ENCODE measurements around the gene TMEM250.

TMEM250 gene

GRCh38 chr9:136133191-136133958 lies 14.7 kb upstream of the TMEM250 start:
- DNase-seq (ENCODE audit: low read depth, low spot score) = no peak

GRCh38 chr9:136132512-136133050 lies 13.9 kb upstream of the TMEM250 start:
- DNase-seq (ENCODE audit: low read depth, low spot score) = no peak

DNA sequence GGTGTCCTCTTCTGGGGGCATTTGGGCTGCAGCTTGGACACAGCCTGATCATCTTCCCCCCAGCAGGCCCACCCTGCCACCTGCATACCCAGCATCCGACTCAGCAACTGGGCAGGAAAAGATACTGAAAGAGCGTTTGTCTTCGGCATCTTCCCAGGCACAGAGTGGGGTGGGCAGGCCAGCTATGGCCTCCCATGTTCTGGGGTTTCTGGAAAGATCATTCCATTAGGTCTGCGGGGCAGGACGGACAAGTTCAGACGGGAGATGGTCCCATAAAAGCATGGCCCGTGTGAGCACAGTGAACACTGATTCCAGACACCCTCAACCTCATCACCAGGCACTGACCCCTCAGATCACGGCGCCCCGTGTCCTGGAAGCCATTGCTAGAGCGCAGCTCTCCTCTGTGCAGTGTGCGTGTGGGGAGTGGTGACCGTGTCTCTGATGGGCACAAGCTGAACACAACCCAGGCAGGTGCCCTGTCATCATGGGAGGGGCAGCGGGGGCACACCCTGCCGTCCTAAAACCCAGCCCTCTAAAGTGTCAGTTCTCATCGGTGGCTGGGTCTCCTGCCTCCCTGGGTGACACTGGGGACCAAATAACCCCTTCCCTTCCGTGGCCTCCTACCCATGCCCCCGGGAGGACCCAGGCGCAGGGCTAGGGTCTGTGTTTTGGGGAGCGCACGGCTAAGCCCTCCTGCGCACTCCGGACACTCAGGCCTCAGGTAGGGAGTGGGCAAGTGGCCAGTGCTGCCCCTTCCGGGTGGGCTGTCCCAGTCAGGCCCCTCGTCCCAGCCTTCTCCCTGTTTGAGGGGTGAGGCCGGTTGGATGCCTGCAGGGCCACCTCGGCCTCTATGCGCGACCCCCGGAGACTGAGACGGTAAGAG lies 13.2 kb upstream of the TMEM250 start:
- DNase-seq (ENCODE audit: low read depth, low spot score) = no peak

DNA sequence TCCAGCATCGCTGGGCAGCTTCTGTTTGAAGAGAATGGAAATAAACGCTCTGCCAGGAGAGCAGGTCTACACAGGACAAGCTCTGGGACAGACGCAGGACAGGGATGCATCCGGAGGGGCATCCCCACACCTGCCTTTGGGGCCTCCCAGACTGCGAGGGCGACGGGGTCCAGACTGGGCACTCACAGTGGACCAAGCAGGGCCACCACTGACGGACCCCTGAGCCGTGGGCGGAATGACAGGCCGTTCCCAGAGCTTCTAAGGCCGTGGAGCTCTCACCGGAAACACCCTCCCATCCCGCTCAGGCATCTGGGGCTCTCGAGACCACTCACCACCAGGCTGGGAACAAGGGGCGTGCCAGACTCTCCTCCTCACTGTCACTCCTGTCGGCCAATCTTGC lies 10.5 kb upstream of the TMEM250 start:
- DNase-seq (ENCODE audit: low read depth, low spot score) = no peak

GRCh38 chr9:136128436-136128835 lies 9.8 kb upstream of the TMEM250 start:
- DNase-seq (ENCODE audit: low read depth, low spot score) = no peak

- DNase-seq (ENCODE audit: low read depth, low spot score) = no peak
Observed at GRCh38 chr9:136127313-136127712, 8.6 kb upstream of the TMEM250 start.

- no peak for DNase-seq (ENCODE audit: low read depth, low spot score)
Observed at GRCh38 chr9:136124976-136125692, 6.5 kb upstream of the TMEM250 start.

DNA sequence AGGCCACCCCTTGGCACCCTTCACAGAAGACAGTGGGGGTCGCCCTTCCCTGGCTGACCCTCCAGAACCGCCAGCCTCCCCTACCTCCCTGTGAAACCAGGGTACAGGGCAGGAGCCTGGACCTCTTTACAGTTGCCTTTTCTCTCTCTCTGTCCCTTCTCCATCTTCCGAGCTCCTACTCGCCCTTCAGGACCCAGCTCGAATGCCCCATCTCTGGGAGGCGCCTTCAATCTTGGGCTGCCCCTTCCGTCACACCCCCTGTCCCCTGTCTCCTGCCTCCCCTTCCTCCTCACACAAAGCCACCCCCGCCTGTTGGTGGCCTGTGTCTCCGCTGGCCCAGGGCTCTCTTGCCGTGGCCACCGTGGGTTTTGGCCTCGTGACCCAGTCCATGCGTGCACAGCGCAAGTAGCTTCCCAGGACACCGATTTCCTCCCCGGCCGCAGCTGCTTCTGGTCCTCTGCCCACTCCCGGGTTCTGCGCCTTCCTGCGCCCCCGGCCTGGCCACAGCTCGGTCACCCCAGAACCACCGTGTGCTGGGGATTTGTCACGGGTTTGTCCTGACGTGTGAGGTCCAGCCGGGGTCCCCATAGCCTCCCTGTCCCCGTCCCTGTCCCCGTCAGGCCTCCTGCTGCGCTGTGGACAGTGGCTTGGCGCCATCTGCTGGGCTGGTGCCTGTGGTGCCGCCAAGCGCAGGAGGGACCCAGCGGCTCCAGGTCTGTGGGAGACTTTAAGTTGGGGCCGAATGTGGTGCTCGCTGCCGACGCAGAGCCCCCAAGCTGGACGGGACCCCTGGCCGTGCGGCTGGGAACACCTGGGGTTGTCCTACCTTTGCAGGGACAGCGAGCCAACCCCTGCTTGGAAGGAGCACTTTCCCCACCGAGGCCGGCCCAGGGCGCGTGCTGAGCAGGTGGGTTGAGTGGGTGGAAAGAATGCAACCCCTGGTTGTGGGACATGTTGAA lies 4.0 kb upstream of the TMEM250 start:
- no peak for DNase-seq (ENCODE audit: low read depth, low spot score)

GRCh38 chr9:136121801-136122200 lies 3.1 kb upstream of the TMEM250 start:
- DNase-seq (ENCODE audit: low read depth, low spot score) = no peak

GRCh38 chr9:136120438-136120844 lies 1.8 kb upstream of the TMEM250 start:
- DNase-seq (ENCODE audit: low read depth, low spot score) = no peak

GRCh38 chr9:136119883-136120393 lies 1.3 kb upstream of the TMEM250 start:
- DNase-seq (ENCODE audit: low read depth, low spot score) = no peak

DNA sequence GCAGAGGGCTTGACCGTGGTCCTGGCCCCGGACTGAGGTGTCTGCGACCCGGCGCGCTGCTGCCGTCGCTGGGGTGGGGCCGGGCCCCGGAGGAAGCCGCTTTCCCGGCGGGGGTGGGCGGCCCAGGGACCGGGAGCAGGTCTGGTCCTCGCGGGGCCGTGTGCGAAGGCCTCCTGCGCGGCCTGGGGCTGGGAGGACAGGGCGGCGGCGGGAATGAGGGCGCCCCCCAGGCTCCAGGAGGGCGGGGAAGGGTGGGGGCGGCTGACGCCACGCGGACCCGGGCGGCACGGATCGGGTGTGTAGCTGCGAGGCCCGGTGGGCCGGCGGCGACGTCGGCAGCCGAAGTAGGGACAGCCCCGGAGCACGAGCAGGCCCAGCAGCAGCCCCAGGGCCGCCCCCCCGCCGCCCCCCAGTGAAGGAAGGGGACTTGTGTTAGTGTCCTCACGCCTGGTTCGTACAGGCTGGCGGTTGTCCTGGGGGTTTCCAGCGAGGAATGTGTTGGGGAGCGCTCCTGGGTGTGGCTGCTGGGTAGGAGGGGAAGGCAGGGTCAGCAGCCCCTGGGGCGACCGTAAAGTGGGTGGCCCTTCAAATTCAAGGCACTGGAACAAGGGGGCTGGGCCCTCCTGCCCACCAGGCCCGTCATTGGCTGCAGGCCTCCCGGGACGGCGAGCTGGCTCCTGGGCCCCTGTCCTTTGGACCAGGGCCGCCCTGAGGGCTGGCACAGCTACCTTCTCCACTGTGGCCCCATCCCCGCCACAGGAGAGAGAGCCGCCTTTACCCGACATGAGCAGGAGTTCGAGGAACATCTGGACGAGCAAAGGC lies 597 bp upstream of the TMEM250 start:
- no peak for DNase-seq (ENCODE audit: low read depth, low spot score)

- no peak for DNase-seq (ENCODE audit: low read depth, low spot score)
Observed at GRCh38 chr9:136117916-136118319, 757 bp downstream of the TMEM250 start.

GRCh38 chr9:136117291-136117915 lies 1.3 kb downstream of the TMEM250 start:
- no peak for DNase-seq (ENCODE audit: low read depth, low spot score)

DNA sequence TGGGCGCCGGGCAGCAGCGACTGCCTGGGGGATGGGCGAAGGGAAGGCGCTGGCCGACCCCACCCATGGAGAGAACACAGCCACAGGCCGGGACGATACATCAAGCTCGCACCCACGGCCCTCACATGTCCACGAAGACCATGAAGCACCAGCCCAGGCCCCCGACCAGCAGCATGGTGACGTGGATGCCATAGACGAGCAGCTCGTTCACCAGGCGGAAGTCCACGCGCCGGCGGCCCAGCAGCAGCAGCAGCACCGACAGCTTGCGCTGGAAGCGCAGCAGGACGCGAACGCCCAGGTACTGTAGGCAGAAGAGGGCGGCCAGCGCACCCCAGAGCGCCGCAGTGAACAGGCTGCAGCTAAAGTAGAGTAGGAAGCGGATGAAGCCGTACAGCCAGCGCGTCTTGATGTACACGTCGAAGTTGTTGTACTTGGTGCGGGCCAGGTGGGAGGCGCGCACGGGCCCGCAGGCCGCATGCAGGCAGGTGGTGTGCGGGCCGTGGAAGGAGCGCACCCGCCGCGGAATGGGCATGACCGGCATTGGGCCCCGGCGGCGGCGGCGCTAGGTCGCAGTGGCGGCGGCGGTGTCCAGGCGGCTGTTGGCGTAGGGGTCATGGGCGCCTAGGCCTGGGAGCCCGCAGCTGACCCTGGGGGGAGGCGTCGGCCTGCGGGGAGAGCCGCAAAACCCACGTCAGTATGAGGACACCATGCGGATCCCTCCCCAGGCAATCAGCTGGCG lies 2.1 kb downstream of the TMEM250 start:
- DNase-seq (ENCODE audit: low read depth, low spot score) = no peak

GRCh38 chr9:136115641-136116359 lies 2.9 kb downstream of the TMEM250 start:
- no peak for DNase-seq (ENCODE audit: low read depth, low spot score)

- DNase-seq (ENCODE audit: low read depth, low spot score) = no peak
Observed at GRCh38 chr9:136115206-136115605, 3.5 kb downstream of the TMEM250 start.

- DNase-seq (ENCODE audit: low read depth, low spot score) = no peak
Observed at GRCh38 chr9:136114610-136115009, 4.1 kb downstream of the TMEM250 start.
